WERI-Rb-1 (cell line): Measurements from ENCODE around the gene SCUBE1.

Source experiments
- DNase-seq: peaks from one replicate; pipeline ENCODE4 v3.0.0-alpha.2; 2020
- H3K27ac ChIP-seq: fragments of 250-450 bp; sonication (Bioruptor Pico); 2 replicates; pipeline ENCODE4 v1.5.1; 2020; ENCODE audit warnings: mild to moderate bottlenecking, moderate library complexity
- H3K27me3 ChIP-seq: fragments of 250-450 bp; sonication (Bioruptor Pico); 2 replicates; pipeline ENCODE4 v1.5.1; 2021; ENCODE audit warnings: mild to moderate bottlenecking, low read depth, moderate library complexity; ENCODE audit not compliant: insufficient read depth, severe bottlenecking
- H3K36me3 ChIP-seq: fragments of 250-450 bp; sonication (Bioruptor Pico); 2 replicates; pipeline ENCODE4 v1.5.1; 2020; ENCODE audit warnings: mild to moderate bottlenecking, moderate library complexity
- H3K4me3 ChIP-seq: 2 replicates; pipeline ENCODE4 v1.5.1; 2011; ENCODE audit warnings: low read depth, mild to moderate bottlenecking, control low read depth, low read length
- H3K9me3 ChIP-seq: fragments of 250-450 bp; sonication (Bioruptor Pico); 2 replicates; pipeline ENCODE4 v1.5.1; 2021; ENCODE audit warnings: mild to moderate bottlenecking, moderate library complexity; ENCODE audit not compliant: severe bottlenecking
- TF ChIP-seq, protein P1 (sequence below): IDR thresholded peaks from 2 replicates; pipeline ENCODE4 v1.5.1; 2011; ENCODE audit warnings: low read depth, mild to moderate bottlenecking, control low read depth, inconsistent platforms, low read length

The SCUBE1 gene

DNA sequence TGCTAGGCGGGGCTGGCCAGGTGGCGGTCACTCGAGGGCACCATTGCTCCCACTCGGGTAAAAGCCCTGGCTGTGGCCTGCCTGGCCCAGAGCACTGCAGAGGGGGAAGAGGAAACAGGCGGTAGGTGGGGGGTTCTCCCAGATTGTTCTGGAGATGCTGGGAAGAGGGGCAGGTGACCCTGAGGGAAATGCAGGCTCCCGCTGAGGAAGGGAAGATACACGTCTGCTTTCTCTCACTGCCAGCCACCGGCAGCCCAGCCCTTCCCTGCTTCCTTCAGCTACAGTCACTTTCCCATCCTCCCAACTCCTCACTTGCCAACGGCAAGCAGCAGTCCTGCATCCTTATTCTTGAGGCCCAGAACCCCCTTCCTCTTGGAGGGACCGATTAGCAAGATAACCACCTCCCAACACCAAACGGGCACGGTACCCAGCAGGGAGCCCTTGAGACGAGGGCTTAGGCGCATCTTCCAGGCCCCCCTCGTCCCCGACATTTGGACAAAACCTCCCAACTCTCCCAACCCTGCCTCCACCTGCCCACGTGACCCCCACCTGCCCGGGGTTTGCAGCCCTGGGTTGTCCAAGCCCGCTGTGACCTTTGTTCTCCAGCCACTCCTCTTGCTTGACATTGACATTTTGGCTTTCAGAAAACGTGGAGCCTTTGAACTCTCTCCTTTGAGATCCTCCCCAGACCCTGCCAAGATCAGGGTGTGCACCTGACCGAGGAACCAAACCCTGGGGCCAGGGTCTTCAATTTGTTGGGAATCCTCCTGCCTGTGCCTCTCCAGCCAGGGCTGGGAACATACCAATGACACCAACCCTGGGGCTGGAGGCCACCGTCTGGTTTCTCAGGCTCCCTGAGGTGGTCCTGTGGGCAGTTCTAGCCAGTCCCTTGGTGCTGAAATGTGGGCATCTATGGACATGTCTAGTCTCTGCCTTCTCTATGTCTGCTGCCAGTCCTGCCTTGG, 107.4 kb downstream of the SCUBE1 start:
- H3K27me3 ChIP-seq, result no peaks in the 10 kb centered on the region
- no peaks in the 10 kb centered on the region for H3K9me3 ChIP-seq
- H3K4me3 ChIP-seq, result no peak overlapping the region
- no peak overlapping the region for H3K27ac ChIP-seq
- TF ChIP-seq, protein P1, sequence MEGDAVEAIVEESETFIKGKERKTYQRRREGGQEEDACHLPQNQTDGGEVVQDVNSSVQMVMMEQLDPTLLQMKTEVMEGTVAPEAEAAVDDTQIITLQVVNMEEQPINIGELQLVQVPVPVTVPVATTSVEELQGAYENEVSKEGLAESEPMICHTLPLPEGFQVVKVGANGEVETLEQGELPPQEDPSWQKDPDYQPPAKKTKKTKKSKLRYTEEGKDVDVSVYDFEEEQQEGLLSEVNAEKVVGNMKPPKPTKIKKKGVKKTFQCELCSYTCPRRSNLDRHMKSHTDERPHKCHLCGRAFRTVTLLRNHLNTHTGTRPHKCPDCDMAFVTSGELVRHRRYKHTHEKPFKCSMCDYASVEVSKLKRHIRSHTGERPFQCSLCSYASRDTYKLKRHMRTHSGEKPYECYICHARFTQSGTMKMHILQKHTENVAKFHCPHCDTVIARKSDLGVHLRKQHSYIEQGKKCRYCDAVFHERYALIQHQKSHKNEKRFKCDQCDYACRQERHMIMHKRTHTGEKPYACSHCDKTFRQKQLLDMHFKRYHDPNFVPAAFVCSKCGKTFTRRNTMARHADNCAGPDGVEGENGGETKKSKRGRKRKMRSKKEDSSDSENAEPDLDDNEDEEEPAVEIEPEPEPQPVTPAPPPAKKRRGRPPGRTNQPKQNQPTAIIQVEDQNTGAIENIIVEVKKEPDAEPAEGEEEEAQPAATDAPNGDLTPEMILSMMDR, result no peak
- no peak for DNase-seq
- no peaks in the 10 kb centered on the region for H3K36me3 ChIP-seq

DNA sequence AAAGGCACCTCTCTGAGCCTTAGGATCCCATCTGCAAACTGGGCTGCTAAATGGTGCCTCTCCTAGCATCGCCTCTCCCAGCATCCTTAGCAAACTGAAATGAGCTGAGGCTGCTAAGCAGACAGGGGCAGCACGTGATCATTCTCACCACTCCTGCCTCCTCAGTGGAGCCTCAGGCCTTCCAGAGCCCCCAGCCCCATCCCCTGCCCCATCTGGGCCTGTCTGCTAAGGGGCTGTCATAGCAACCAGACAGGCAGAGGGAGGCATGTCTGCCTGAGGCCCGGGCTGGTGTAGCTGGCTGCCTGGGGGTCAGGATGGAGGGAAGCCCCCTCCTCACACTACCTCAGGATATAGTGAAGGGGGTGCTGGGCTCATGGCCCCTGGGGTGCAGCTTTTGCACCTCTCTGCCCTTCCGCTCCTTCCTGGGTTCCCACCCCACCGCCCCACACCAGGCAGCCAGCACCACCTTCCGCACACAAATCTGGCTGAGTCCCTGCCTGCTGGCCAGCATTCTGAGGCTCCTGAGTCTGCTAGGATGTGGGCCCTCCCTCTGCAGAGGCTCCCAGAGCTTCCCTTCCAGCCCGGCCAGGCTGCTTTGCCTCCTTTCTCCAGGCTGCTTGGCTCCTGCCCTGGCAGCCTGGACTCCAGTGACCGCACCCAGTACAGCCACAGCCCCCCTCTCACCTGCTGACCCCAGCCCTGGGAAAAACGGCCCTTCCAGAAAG, 108.7 kb downstream of the SCUBE1 start:
- Histone ChIP-seq H3K36me3 (no peaks in the 10 kb centered on the region), H3K9me3 (no peaks in the 10 kb centered on the region), H3K4me3 (no peak overlapping the region), H3K27me3 (no peaks in the 10 kb centered on the region), H3K27ac (no peak overlapping the region)
- TF ChIP-seq, protein P1, result no peak
- DNase-seq, result no peak

DNA sequence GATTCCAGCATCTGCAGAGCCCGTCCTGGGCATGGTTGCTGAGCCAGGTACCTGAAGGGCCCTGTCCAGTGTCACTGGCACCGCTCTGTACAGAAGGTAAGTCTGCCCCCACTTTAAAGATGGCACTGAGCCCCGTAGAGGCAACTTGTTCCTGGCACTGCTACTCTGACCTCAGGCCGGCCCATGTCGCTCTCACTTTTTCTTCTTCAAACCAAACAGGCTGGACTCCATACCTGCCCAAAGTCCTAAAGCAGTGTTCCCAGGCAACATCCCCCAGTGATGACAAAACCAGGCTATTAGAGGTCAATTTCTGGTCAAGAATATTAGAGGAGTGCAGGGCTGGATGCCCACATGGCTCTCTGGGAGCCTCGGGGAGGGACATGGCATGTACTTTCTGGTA, 109.6 kb downstream of the SCUBE1 start:
- Histone ChIP-seq H3K27ac (no peak overlapping the region), H3K4me3 (no peak overlapping the region), H3K9me3 (no peaks in the 10 kb centered on the region), H3K36me3 (no peaks in the 10 kb centered on the region), H3K27me3 (no peaks in the 10 kb centered on the region)
- TF ChIP-seq, protein P1, result no peak
- DNase-seq, result no peak

DNA sequence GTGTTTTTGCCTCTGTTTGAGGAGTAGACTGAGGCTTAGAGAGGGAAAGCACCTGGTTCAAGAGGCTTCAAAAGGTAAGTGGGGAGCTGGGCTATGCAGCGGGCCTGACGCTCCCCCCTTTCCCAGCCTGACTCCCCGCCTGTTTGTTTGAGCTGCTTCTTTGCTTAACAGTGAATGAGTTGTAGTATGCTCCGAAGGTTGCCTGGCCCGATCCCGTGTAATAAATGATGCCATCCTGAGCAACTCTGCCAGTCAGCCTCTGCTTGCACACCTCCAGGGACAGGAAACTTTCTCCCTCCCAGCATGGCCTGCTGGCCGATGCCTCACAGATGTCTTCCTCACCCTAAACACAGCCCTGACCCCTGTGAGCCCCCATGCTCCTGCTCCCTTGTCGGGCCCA, 110.7 kb downstream of the SCUBE1 start:
- H3K4me3 ChIP-seq, result no peak overlapping the region
- H3K27ac ChIP-seq, result no peak overlapping the region
- TF ChIP-seq, protein P1, result no peak
- DNase-seq, result no peak
- H3K36me3 ChIP-seq, result no peaks in the 10 kb centered on the region
- no peaks in the 10 kb centered on the region for H3K9me3 ChIP-seq
- H3K27me3 ChIP-seq, result no peaks in the 10 kb centered on the region

DNA sequence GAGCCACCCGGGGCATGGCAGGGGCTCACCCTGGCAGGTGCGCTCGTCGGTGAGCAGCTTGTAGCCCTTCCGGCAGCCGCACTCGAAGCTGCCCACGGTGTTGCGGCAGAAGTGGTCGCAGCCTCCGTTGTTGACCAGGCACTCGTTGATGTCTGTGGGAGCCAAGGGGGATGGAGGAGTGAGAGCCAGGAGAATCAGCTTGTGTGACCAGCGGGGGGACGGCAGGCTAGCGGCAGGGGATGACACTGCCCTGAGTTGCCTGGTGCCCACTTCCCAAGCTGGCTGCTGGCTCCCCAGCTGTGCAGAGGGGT, 111.5 kb downstream of the SCUBE1 start:
- no peaks in the 10 kb centered on the region for H3K27me3 ChIP-seq
- H3K4me3 ChIP-seq, result no peak overlapping the region
- H3K27ac ChIP-seq, result no peak overlapping the region
- DNase-seq, result no peak
- no peaks in the 10 kb centered on the region for H3K36me3 ChIP-seq
- TF ChIP-seq, protein P1, result no peak
- no peaks in the 10 kb centered on the region for H3K9me3 ChIP-seq
